AG04449 (cell line): ENCODE data around the gene ZNF821.

Source experiments
- CTCF ChIA-PET: fragments of 350-600 bp; formaldehyde crosslinking; extraction: SDS; loops from one replicate; lab custom pipeline; 2021; ENCODE audit warnings: antibody characterized with exemption; lab: Yijun Ruan, JAX
- POLR2A ChIA-PET: fragments of 400-600, 350-600 bp; formaldehyde crosslinking; extraction: SDS; loops from one replicate; lab custom pipeline; 2020; ENCODE audit warnings: antibody characterized with exemption, inconsistent platforms; lab: Yijun Ruan, JAX
- DNase-seq: peaks from one replicate; pipeline ENCODE4 v3.0.0-alpha.2; 2010; ENCODE audit warnings: low read depth, low spot score
- H3K4me3 ChIP-seq: 2 replicates; pipeline ENCODE4 v1.5.1; 2011; ENCODE audit warnings: low read depth, mild to moderate bottlenecking, control low read depth, low read length
- CTCF ChIP-seq: IDR thresholded peaks from one replicate; pipeline ENCODE4 v1.5.1; 2011; ENCODE audit warnings: mild to moderate bottlenecking, moderate library complexity, low read length, control low read depth, inconsistent platforms; ENCODE audit not compliant: insufficient read depth; ENCODE audit errors: missing control alignments

ZNF821 gene

GRCh38 chr16:71883849-71884638 lies at the start of gene ZNF821:
ZNF821 (minus strand) TSS chr16:71884182; CDS start chr16:71879946, 4,236 bp downstream.
- CTCF ChIA-PET: interaction anchor here (0.9 to 7.6 kb wide), 21 partner anchors 7 to 139 kb away, joined by 3 to 295 read pairs (median 8); partner anchors contain the start of genes AP1G1 and IST1
- TF ChIP-seq CTCF: no peak
- DNase-seq: no peak
- peak within 1 kb of the TSS; percentile 76 for H3K4me3 ChIP-seq
- POLR2A ChIA-PET: interaction anchor here (2.1 kb wide), 1 partner anchor 11 kb away, joined by 11 read pairs; the partner anchor contains the start of gene IST1

- no peak overlapping the region for H3K4me3 ChIP-seq
- no peak for DNase-seq
- TF ChIP-seq CTCF: no peak
- POLR2A ChIA-PET: no interaction called here
- CTCF ChIA-PET: interaction anchor here (0.6 to 2.0 kb wide), 2 partner anchors 28 to 50 kb away, joined by 4 to 6 read pairs; partner anchors contain the start of gene ZNF821
Measured at GRCh38 chr16:71933017-71933416, 49.0 kb upstream of the ZNF821 start.

GRCh38 chr16:71931599-71931998 lies 47.6 kb upstream of the ZNF821 start:
- POLR2A ChIA-PET: no interaction called here

GRCh38 chr16:71931001-71931400 lies 47.0 kb upstream of the ZNF821 start:
- no peak for TF ChIP-seq CTCF
- DNase-seq: no peak
- POLR2A ChIA-PET: no interaction called here
- CTCF ChIA-PET: interaction anchor here (0.7 to 1.3 kb wide), 2 partner anchors 12 to 21 kb away, joined by 3 to 4 read pairs; no protein-coding TSS in a partner anchor
- no peak overlapping the region for H3K4me3 ChIP-seq

More at GRCh38 chr16:71931599-71931998, 47.6 kb upstream of the ZNF821 start:
- CTCF ChIA-PET: interaction anchor here (1.3 kb wide), 1 partner anchor 12 kb away, joined by 3 read pairs; no protein-coding TSS in a partner anchor
- DNase-seq: no peak
- no peak for TF ChIP-seq CTCF
- H3K4me3 ChIP-seq: no peak overlapping the region

- no peak for DNase-seq
- ChIA-PET CTCF (interaction anchor here (0.7 to 2.3 kb wide), 4 partner anchors 14 to 79 kb away, joined by 3 to 10 read pairs (median 6); partner anchors contain the start of gene ZNF821), POLR2A (interaction anchor here (1.3 kb wide), 1 partner anchor 35 kb away, joined by 6 read pairs; the partner anchor contains the start of gene IST1)
- TF ChIP-seq CTCF: no peak
- H3K4me3 ChIP-seq: no peak overlapping the region
Measured at GRCh38 chr16:71930013-71930563, 46.1 kb upstream of the ZNF821 start.
